C4-2B (cell line): ENCODE measurements around the gene ADGRB3.

Experiments
- ZFX ChIP-seq: fragments of 450-650 bp; IDR thresholded peaks from 2 replicates; pipeline ENCODE4 v1.6.1; 2017
- TF ChIP-seq, protein P1 (sequence below): fragments of 450-650 bp; conservative IDR thresholded peaks from 2 replicates; pipeline ENCODE4 v1.5.1; 2017; ENCODE audit warnings: mild to moderate bottlenecking

DNA sequence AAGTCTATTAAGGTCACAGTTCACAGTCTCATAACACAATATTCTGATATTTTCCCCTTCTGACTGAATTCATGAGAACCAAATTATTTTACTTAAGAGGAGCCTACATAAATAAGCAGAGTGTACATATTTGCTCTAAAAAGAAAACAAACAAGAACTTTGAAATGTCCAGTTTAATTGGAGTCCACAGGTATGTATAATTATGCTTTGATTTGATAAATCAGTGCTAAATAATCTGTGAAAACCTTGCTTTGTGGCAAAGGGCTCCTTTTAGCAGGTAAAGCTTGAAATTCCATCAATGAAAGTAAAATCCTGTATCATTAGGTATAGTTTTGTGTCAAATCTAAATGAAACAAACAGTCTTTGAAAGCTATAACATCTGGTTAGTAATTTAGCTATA, 69.4 kb downstream of the ADGRB3 start:
- TF ChIP-seq, protein P1, sequence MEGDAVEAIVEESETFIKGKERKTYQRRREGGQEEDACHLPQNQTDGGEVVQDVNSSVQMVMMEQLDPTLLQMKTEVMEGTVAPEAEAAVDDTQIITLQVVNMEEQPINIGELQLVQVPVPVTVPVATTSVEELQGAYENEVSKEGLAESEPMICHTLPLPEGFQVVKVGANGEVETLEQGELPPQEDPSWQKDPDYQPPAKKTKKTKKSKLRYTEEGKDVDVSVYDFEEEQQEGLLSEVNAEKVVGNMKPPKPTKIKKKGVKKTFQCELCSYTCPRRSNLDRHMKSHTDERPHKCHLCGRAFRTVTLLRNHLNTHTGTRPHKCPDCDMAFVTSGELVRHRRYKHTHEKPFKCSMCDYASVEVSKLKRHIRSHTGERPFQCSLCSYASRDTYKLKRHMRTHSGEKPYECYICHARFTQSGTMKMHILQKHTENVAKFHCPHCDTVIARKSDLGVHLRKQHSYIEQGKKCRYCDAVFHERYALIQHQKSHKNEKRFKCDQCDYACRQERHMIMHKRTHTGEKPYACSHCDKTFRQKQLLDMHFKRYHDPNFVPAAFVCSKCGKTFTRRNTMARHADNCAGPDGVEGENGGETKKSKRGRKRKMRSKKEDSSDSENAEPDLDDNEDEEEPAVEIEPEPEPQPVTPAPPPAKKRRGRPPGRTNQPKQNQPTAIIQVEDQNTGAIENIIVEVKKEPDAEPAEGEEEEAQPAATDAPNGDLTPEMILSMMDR, result no peak
- no peak for TF ChIP-seq ZFX
